Cardiac ventricle fibroblast (primary cell): Measurements from ENCODE around the gene KANSL2. TPM values are rescaled to one million over a fixed set of nuclear protein-coding genes. Genes with fewer than 3 reads are reported as not detected.

Source experiments
- total RNA-seq: library from RNA; depleted of rRNA; stranded (reverse); fragments of >200 nt; gene quantifications from 2 replicates; pipeline ENCODE4 v1.2.3, GENCODE V29; 2015

KANSL2 gene
- total RNA-seq = 36.8 and 45.0 TPM in 2 replicates

DNA sequence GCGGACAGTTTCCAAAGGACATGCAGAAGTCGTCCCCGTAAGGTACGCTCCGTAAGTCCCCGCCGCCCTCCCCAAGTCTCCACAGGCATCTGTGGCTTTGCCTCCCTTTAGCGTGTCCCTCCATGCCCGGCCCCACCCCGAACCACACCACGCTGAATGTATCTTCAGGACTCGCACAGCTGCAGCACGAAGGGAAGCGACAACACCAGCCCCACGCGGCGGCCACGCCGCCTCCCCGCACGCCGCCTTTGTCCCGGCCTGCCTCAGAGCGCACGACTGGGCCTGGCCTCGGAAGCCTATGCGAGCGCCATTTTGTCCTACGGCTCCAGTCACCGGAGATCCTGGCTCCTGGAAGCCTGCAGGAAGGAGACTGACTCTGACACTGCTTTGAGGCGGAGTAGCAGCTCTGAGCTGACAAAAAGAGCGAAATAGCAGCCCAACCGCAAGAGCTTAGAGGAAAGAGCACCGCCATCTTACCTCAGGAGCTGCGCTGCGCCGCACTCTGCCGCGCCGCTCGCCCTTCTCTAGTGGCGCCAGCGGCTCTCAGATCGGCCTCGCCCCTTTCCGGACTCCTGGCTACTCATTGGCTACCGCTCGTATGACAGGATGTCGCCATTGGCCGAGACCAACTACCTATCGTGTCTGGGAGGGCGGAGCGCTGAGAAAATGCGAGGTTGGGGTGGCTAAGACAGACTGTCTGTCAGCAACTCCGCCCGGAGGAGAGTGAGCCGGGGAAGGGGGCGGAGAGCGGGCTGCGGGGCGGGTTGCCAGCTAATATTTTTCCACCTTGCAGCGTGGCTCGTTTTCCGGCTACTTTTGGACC, at the start of gene KANSL2:
Gene KANSL2, minus strand, starts transcription at position 529 of the 823 bp plus-strand sequence. CDS start 606 bp downstream, outside the sequence.

DNA sequence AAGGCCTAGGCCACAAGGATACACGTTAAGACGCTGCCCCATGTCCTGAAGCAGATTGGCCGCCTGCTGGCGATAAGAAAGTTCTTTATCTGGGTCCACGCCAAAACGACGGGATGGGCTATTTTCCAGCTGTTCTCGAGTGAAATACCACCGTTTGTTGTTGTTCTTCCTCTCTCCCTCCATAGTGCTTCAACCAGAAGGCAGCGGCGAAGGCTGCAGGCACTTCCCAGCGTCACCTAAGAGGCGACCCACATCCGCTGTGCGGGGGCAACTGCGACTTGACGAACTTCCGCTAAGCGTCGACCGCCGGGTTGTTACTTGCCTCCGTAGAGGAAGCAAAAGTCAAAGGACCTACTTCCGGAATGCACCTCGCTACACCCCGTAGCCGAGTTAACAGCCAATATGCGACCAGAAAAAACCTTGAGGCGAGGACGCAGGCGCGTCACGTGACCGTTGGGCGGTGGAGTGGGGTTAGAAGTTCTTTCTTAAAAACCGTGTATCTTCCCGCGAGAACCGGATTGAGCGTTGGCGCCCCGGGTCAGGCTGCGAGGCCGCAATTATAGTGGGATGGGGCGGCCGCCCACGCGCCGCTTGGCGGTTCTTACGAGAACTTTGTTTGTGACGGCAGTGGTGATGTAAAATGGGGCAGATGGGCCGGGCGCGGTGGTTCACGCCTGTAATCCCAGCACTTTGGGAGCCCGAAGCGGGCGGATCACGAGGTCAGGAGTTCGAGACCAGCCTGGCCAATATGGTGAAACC, 34.6 kb upstream of the KANSL2 start, which contains the start of gene CCNT1:
Gene CCNT1, minus strand, starts transcription at position 215 of the 759 bp plus-strand sequence. Its CDS starts 32 bp downstream, at position 183.

Other genes starting within 250 kb of the KANSL2 start
- not detected in 2 replicates for gene ANP32D, start 209.7 kb downstream of the KANSL2 start, total RNA-seq
- gene C12orf54, start 199.7 kb downstream of the KANSL2 start, total RNA-seq = not detected in 2 replicates
- not detected in 2 replicates for gene OR8S1, start 156.6 kb downstream of the KANSL2 start, total RNA-seq
- not detected in 2 replicates for gene LALBA, start 112.2 kb downstream of the KANSL2 start, total RNA-seq
- 12.4 and 23.1 TPM in 2 replicates for gene CCNT1, start 34.5 kb upstream of the KANSL2 start, total RNA-seq
- 26.0 and 33.3 TPM in 2 replicates for gene ADCY6, start 106.9 kb upstream of the KANSL2 start, total RNA-seq
- 12.8 and 20.7 TPM in 2 replicates for gene CACNB3, start 136.3 kb upstream of the KANSL2 start, total RNA-seq
- 37.1 and 37.6 TPM in 2 replicates for gene DDX23, start 169.9 kb upstream of the KANSL2 start, total RNA-seq
- gene RND1, start 183.6 kb upstream of the KANSL2 start, total RNA-seq = 0.39 TPM in 1 of 2 replicates, not detected in the other
- gene FKBP11, start 243.3 kb upstream of the KANSL2 start, total RNA-seq = 69.3 and 74.1 TPM in 2 replicates